HepG2 (cell line): Measurements from ENCODE around the gene SDK1. TPM values are rescaled to one million over a fixed set of nuclear protein-coding genes. Genes with fewer than 3 reads are reported as not detected.

Experiments used
- AGO2 ChIP-seq: fragments of 200-400 bp; formaldehyde crosslinking; optimal IDR thresholded peaks from 2 replicates; pipeline ENCODE3; 2017; ENCODE audit warnings: mild to moderate bottlenecking, low read depth, low read length, moderate library complexity
- CREM ChIP-seq, 2 experiments: sonication (generic) in 1 of 2; formaldehyde crosslinking in 1 of 2; IDR thresholded peaks; 2 replicates each; pipeline versions ENCODE4 v1.4.0 to v1.6.1; 2016 to 2020; ENCODE audit warnings: antibody characterized with exemption in 1 of 2, mild to moderate bottlenecking in 1 of 2, missing genetic modification reagents in 1 of 2
- DNMT3B ChIP-seq: conservative IDR thresholded peaks from 2 replicates; pipeline ENCODE4 v1.6.1; 2016; ENCODE audit warnings: missing biosample characterization, control low read depth
- E2F2 ChIP-seq: sonication (generic); formaldehyde crosslinking; IDR thresholded peaks from 2 replicates; pipeline ENCODE4 v1.4.0; 2020; ENCODE audit warnings: missing genetic modification reagents, borderline replicate concordance
- ELF3 ChIP-seq: IDR thresholded peaks from 2 replicates; pipeline ENCODE4 v1.6.1; 2016; ENCODE audit warnings: missing genetic modification reagents, missing compliant biosample characterization
- KDM5A ChIP-seq: fragments of 200-600 bp; sonication (generic); IDR thresholded peaks from 2 replicates; pipeline ENCODE4 v1.7.0; 2018; ENCODE audit warnings: antibody characterized with exemption, mild to moderate bottlenecking, low read length, borderline replicate concordance
- LCORL ChIP-seq, 2 experiments: fragments of 450-650 bp in 1 of 2; sonication (generic) in 1 of 2; formaldehyde crosslinking in 1 of 2; IDR thresholded peaks; 2 replicates each; pipeline versions ENCODE4 v1.5.0 to v1.6.1; 2017 to 2020; ENCODE audit warnings: antibody characterized with exemption in 1 of 2, missing genetic modification reagents in 1 of 2
- MYC ChIP-seq: sonication (generic); formaldehyde crosslinking; IDR thresholded peaks from 2 replicates; pipeline ENCODE4 v1.9.0; 2021; ENCODE audit warnings: missing genetic modification reagents, borderline replicate concordance
- NFE2L1 ChIP-seq: sonication (generic); formaldehyde crosslinking; IDR thresholded peaks from 2 replicates; pipeline ENCODE4 v1.4.0; 2020; ENCODE audit warnings: missing genetic modification reagents, mild to moderate bottlenecking, borderline replicate concordance
- PCBP2 ChIP-seq: fragments of 200-400 bp; formaldehyde crosslinking; optimal IDR thresholded peaks from 2 replicates; pipeline ENCODE3; 2018; ENCODE audit warnings: low read length, low read depth; ENCODE audit not compliant: poor library complexity, severe bottlenecking
- PPARG ChIP-seq: conservative IDR thresholded peaks from 2 replicates; pipeline ENCODE4 v1.6.1; 2016; ENCODE audit warnings: missing biosample characterization, missing genetic modification reagents
- RBFOX2 ChIP-seq: fragments of 200-400 bp; formaldehyde crosslinking; IDR thresholded peaks from 2 replicates; pipeline ENCODE4 v1.6.1; 2017; ENCODE audit warnings: low read depth, mild to moderate bottlenecking, low read length
- RCOR2 ChIP-seq: IDR thresholded peaks from 2 replicates; pipeline ENCODE4 v1.6.1; 2016; ENCODE audit warnings: missing biosample characterization, missing genetic modification reagents
- RELA ChIP-seq: sonication (generic); formaldehyde crosslinking; IDR thresholded peaks from 2 replicates; pipeline ENCODE4 v1.4.0; 2020; ENCODE audit warnings: missing genetic modification reagents
- RFX1 ChIP-seq: fragments of 450-650 bp; IDR thresholded peaks from 2 replicates; pipeline ENCODE4 v1.6.1; 2017
- WIZ ChIP-seq: sonication (generic); formaldehyde crosslinking; IDR thresholded peaks from 2 replicates; pipeline ENCODE4 v1.5.1; 2020; ENCODE audit warnings: mild to moderate bottlenecking, missing genetic modification reagents
- ZBTB21 ChIP-seq: sonication (generic); formaldehyde crosslinking; IDR thresholded peaks from 2 replicates; pipeline ENCODE4 v1.4.0; 2020; ENCODE audit warnings: missing genetic modification reagents
- ZBTB37 ChIP-seq: sonication (generic); formaldehyde crosslinking; IDR thresholded peaks from 2 replicates; pipeline ENCODE4 v1.4.0; 2020; ENCODE audit warnings: mild to moderate bottlenecking, missing genetic modification reagents
- ZKSCAN8 ChIP-seq: IDR thresholded peaks from 2 replicates; pipeline ENCODE4 v1.6.1; 2016; ENCODE audit warnings: borderline replicate concordance, missing genetic modification reagents, missing compliant biosample characterization
- ZNF124 ChIP-seq: sonication (generic); formaldehyde crosslinking; IDR thresholded peaks from 2 replicates; pipeline ENCODE4 v1.4.0; 2020; ENCODE audit warnings: missing genetic modification reagents
- ZNF329 ChIP-seq: sonication (generic); formaldehyde crosslinking; IDR thresholded peaks from 2 replicates; pipeline ENCODE4 v1.9.0; 2021; ENCODE audit warnings: low read depth, mild to moderate bottlenecking, missing genetic modification reagents
- ZNF33B ChIP-seq: sonication (generic); formaldehyde crosslinking; IDR thresholded peaks from 2 replicates; pipeline ENCODE4 v1.5.1; 2020; ENCODE audit warnings: mild to moderate bottlenecking, missing genetic modification reagents
- ZNF580 ChIP-seq: IDR thresholded peaks from 2 replicates; pipeline ENCODE4 v1.6.1; 2016; ENCODE audit warnings: low read depth, borderline replicate concordance
- ZNF646 ChIP-seq: sonication (generic); formaldehyde crosslinking; IDR thresholded peaks from 2 replicates; pipeline ENCODE4 v1.9.0; 2021; ENCODE audit warnings: mild to moderate bottlenecking, missing genetic modification reagents
- polyA plus RNA-seq, 8 experiments: library from polyadenylated mRNA; depleted of rRNA in 3 of 8; stranded (reverse) in 7 of 8; unstranded in 1 of 8; fragments of >200 nt; fragmentation: Illumina TruSeq in 4 of 8; extraction: Trizol in 4 of 8; gene quantifications; 2 replicates each; pipeline versions ENCODE4 v1.2.1 to v1.2.3, GENCODE V29; 2011 to 2016; ENCODE audit warnings: low read depth in 4 of 8, missing spikeins in 1 of 8, mixed read lengths in 1 of 8; ENCODE audit not compliant: insufficient read depth in 1 of 8
- total RNA-seq, 5 experiments: library from RNA; depleted of rRNA; stranded (reverse); fragments of >200 nt; fragmentation: Illumina TruSeq; extraction: Trizol; gene quantifications; 2 replicates each; pipeline ENCODE4 v1.2.3, GENCODE V29; 2016; ENCODE audit warnings: low read depth in 1 of 5

The SDK1 gene
- total and polyA plus RNA-seq, 2 of the 13 experiments (the other 11 are each of a cell fraction or from before 2014, with no cell fraction given): 0.35 to 2.4 TPM

GRCh38 chr7:4134631-4135030 is 833.6 kb downstream of the SDK1 start (continued):
- TF ChIP-seq ZNF646 (CRISPR knock-in tag) (no peak), ZNF33B (CRISPR knock-in tag) (no peak), PCBP2 (no peak), DNMT3B (CRISPR knock-in tag) (no peak), KDM5A (no peak), PPARG (no peak), MYC (CRISPR knock-in tag) (no peak), RFX1 (no peak), RBFOX2 (no peak), CREM (IDR thresholded peaks at IDR 0.05) (no peak), CREM (CRISPR knock-in tag; IDR thresholded peaks at IDR 0.05) (no peak), ZBTB37 (CRISPR knock-in tag) (no peak), ZNF124 (CRISPR knock-in tag) (no peak), ZNF329 (no peak), RCOR2 (CRISPR knock-in tag) (no peak), LCORL (IDR thresholded peaks at IDR 0.05) (no peak), LCORL (CRISPR knock-in tag; IDR thresholded peaks at IDR 0.05) (no peak), ZBTB21 (CRISPR knock-in tag) (no peak), ZKSCAN8 (CRISPR knock-in tag) (no peak), NFE2L1 (no peak), RELA (no peak), AGO2 (no peak), E2F2 (CRISPR knock-in tag) (no peak), ZNF580 (CRISPR knock-in tag) (no peak), ELF3 (CRISPR knock-in tag) (no peak), WIZ (CRISPR knock-in tag) (no peak)
